Measurements from ENCODE around the gene MALT1.

DNA sequence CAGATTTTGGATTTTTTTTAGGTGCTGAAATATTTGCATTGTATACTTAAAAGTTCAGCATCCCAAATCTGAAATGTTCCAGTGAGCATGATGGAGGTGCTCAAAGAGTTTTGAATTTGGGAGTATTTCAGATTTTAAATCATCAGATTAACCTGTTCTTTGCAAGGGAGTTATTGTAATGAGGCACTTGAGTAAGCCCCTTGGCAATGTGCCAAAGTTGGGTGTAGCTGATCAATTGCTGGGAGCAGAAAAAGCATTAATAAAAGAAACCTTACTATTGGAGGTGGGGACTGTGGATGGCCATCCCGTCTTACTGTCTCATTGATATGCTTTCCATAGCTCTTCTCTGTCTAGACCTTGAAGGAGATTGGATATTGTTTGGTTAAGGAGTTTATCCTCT, 28.3 kb downstream of the MALT1 start:
- TF ChIP-seq, protein P1, sequence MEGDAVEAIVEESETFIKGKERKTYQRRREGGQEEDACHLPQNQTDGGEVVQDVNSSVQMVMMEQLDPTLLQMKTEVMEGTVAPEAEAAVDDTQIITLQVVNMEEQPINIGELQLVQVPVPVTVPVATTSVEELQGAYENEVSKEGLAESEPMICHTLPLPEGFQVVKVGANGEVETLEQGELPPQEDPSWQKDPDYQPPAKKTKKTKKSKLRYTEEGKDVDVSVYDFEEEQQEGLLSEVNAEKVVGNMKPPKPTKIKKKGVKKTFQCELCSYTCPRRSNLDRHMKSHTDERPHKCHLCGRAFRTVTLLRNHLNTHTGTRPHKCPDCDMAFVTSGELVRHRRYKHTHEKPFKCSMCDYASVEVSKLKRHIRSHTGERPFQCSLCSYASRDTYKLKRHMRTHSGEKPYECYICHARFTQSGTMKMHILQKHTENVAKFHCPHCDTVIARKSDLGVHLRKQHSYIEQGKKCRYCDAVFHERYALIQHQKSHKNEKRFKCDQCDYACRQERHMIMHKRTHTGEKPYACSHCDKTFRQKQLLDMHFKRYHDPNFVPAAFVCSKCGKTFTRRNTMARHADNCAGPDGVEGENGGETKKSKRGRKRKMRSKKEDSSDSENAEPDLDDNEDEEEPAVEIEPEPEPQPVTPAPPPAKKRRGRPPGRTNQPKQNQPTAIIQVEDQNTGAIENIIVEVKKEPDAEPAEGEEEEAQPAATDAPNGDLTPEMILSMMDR (conservative IDR thresholded peaks at IDR 0.05; ENCODE audit: low read length), result no peak
- TF ChIP-seq EZH2phosphoT487 (IDR thresholded peaks at IDR 0.05; ENCODE audit: borderline replicate concordance, low read depth, low read length), result no peak

All from OCI-LY7 (cell line).